ENCODE measurements around the gene RNF32. TPM values are rescaled to one million over a fixed set of nuclear protein-coding genes. Genes with fewer than 3 reads are reported as not detected.

RNF32 gene
- total RNA-seq, 2 donors from 2014 or later = 0.79 TPM; not detected in 1

GRCh38 chr7:156606691-156607331, 33.8 kb upstream of the RNF32 start:
- no peaks in the 10 kb centered on the region for H3K9me3 ChIP-seq
- peaks cover 5 to 7% of the 10 kb centered on the region in 2 donors for H3K27me3 ChIP-seq
- H3K36me3 ChIP-seq = no peaks in the 10 kb centered on the region
- DNase-seq (ENCODE audit: low spot score) = no peak
- no peak overlapping the region for H3K27ac ChIP-seq
- H3K4me3 ChIP-seq = peak overlapping the region in 1 of 2 donors; percentile 46
- peaks cover 0 to 11% of the 10 kb centered on the region in 2 donors for H3K4me1 ChIP-seq
- no peak for TF ChIP-seq CTCF (IDR thresholded peaks at IDR 0.05)

GRCh38 chr7:156607332-156608172, 33.0 kb upstream of the RNF32 start:
- Histone ChIP-seq H3K9me3 (no peaks in the 10 kb centered on the region), H3K27me3 (peaks cover 5 to 7% of the 10 kb centered on the region in 2 donors), H3K4me3 (peak overlapping the region; percentile 11 to 46), H3K4me1 (peaks cover 0 to 11% of the 10 kb centered on the region in 2 donors), H3K27ac (no peak overlapping the region), H3K36me3 (no peaks in the 10 kb centered on the region)
- TF ChIP-seq CTCF (IDR thresholded peaks at IDR 0.05) = no peak
- DNase-seq (ENCODE audit: low spot score) = no peak

GRCh38 chr7:156608173-156608478, 32.4 kb upstream of the RNF32 start:
- DNase-seq (ENCODE audit: low spot score) = no peak
- TF ChIP-seq CTCF (IDR thresholded peaks at IDR 0.05) = no peak
- Histone ChIP-seq H3K4me3 (peak overlapping the region; percentile 11 to 46), H3K27ac (no peak overlapping the region), H3K27me3 (peaks cover 5 to 7% of the 10 kb centered on the region in 2 donors), H3K4me1 (peaks cover 0 to 11% of the 10 kb centered on the region in 2 donors), H3K36me3 (no peaks in the 10 kb centered on the region), H3K9me3 (no peaks in the 10 kb centered on the region)

GRCh38 chr7:156609010-156609877, 31.3 kb upstream of the RNF32 start:
- H3K4me3 ChIP-seq = no peak overlapping the region
- H3K27me3 ChIP-seq = peaks cover 5 to 7% of the 10 kb centered on the region in 2 donors
- peaks cover 0 to 11% of the 10 kb centered on the region in 2 donors for H3K4me1 ChIP-seq
- no peak for DNase-seq (ENCODE audit: low spot score)
- no peaks in the 10 kb centered on the region for H3K9me3 ChIP-seq
- no peak for TF ChIP-seq CTCF (IDR thresholded peaks at IDR 0.05)
- H3K36me3 ChIP-seq = no peaks in the 10 kb centered on the region
- H3K27ac ChIP-seq = no peak overlapping the region

- DNase-seq (ENCODE audit: low spot score) = no peak
- no peak for TF ChIP-seq CTCF (IDR thresholded peaks at IDR 0.05)
- H3K36me3 ChIP-seq = no peaks in the 10 kb centered on the region
- peaks cover 0 to 11% of the 10 kb centered on the region in 2 donors for H3K4me1 ChIP-seq
- H3K27ac ChIP-seq = no peak overlapping the region
- no peaks in the 10 kb centered on the region for H3K9me3 ChIP-seq
- H3K4me3 ChIP-seq = no peak overlapping the region
- H3K27me3 ChIP-seq = peaks cover 5 to 7% of the 10 kb centered on the region in 2 donors
These were observed 30.4 kb upstream of the RNF32 start for GRCh38 chr7:156610130-156610529.
